Activated CD8-positive, alpha-beta memory T cell treated with anti-CD3 and anti-CD28 coated beads, Interleukin-2, amount 50 U/mL, for 24 hours (primary cell): Measurements from ENCODE around the gene NDUFS5.
"Not testable (repeated sequence)": the region's sequence is repeated elsewhere in the genome, so short reads cannot be mapped to it uniquely, and the experiment has no call there.

ENCODE experiments used
- DNase-seq: peaks from one replicate; pipeline ENCODE4 v3.0.0-alpha.2; 2020; ENCODE audit errors: extremely low read depth

The NDUFS5 gene

DNA sequence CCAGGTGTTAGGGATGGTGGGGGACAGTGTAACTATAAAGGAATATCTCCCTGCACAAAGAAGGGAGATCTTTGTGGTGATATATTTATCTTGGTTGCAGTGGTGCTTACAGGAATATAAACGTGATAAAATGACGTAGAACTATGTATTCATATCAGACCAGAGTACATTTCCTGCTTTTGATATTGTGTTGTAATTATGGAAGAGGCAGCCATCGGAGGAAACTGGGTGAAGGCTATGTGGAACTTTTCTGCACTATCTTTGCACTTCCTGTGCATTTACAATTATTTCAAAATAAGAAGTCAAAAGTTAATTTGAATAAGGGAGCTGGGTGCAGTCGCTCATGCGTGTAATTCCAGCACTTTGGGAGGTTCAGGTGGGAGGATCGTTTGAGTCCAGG lies 37.6 kb downstream of the NDUFS5 start:
- no peak for DNase-seq

DNA sequence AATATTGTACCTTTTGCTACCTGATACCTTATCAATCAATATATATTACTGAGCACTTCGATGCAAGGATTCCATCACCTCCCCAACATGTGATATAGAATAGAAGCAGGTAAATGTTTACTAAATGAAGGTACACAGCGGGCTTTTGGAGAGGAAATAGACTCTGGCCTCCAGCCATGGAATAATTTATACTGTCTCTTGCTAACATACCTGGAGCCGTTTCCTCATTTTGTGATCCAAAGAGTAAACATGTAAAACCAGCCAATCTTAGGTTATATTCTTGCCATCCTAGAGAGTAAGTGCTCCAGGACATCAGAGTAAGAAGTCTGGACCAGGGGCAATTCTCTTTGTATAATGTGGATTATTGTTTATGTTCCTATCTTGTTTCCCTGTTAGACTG lies 39.4 kb downstream of the NDUFS5 start:
- no peak for DNase-seq

DNA sequence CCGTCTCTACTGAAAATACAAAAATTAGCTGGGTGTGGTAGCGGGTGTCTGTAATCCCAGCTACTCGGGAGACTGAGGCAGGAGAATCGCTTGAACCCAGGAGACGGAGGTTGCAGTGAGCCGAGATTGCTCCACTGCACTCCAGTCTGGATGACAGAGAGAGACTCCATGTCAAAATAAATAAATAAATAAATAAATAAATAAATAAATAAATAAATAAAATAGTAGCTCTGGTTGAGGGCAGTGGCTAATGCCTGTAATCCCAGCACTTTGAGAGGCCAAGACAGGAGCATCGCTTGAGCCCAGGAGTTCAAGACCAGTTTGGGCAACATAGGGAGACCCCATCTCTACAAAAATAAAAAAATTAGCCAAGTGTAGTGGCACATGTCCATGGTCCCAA lies 42.1 kb downstream of the NDUFS5 start:
- DNase-seq = not testable (repeated sequence)

DNA sequence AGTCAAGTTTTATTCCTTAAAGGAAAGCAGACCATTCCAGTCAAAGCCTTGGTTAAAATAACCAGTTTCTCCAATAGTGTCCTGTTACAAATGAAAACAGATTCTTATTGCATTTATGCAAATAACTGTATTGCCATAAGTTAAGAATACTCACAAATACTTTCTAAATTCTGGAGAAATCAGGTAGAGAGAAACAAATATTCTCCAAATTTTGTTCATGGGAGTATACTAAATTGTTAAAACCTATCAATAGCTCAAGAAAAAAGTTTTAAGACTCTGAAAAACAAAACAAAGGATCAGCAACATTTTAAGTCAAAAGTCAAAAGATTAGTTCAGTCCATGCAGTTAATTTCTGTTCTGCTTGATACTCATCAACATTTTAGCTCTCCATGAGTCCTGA lies 45.4 kb downstream of the NDUFS5 start:
- DNase-seq = not testable (repeated sequence)

DNA sequence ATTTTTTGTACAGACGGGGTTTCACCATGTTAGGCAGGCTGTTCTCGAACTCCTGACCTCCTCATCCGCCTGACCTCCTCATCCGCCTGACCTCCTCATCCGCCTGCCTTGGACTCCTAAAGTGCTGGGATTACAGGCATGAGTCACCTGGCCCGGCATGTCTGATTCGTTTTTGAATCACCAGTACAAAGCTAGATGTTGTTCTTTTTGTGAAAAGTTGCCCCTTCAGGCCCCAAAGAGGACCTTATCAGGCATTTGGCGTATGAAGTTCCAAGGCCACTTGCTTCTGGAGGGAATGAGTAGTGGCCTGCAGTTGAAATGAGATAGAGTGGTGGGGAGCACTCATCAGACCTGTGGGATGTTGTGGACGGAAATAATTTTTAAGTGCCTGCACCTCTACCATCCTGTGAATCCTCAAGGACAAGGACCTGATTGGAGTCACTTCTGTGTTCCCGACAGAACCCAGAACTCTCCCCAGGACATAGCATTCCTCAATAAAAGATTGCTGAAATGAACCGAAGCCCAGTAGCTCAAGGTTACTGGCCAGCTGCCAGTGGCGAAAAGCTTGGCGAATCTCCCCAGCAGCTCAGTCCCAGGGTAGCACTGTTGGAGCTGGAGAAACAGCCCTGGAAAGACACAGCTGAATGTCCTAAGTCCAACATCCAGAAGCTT lies 50.1 kb downstream of the NDUFS5 start:
- DNase-seq = no peak

DNA sequence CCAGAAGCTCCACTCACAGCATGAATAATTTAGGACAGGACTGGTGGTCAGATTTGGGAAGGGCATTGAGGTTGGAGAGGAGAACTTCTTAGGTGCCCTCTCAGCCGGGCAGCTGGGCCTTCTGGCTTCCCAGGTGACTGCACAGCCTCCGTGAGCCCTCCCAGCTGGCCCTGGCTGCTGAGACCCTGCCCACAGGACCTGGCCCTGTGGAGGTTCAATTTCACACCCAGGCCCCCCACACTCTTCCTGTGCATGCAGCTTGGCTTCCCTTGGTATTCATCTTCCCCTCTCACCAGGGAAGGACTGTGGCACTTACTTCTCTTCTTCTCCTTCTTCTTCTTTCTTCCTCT lies 50.6 kb downstream of the NDUFS5 start:
- DNase-seq = no peak

DNA sequence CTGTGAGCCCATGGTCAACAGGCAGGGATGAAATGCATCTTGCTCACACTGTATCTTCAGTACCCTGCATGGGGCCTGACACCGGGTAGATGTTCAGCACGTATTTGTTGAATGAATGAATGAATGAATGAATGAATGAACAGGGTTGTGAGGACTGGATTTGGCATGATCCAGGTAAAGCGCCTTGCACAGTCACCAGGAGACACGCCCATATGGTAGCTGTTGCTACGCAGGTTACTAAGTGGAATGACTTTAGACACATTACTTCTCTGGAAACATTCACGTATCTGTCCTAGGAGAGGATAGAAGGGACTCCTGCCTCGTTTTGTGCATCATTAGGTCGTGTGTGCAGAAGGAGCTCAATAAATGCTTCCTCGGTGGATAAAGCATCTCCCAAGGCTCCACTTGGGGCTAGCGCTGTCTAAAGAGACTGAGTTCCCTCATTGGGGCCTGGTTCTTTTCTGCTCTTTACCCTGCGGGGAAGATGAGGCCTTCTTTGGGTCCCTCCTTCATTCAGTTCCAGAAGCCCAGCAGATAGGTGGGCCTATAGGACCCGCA lies 54.2 kb downstream of the NDUFS5 start:
- no peak for DNase-seq

DNA sequence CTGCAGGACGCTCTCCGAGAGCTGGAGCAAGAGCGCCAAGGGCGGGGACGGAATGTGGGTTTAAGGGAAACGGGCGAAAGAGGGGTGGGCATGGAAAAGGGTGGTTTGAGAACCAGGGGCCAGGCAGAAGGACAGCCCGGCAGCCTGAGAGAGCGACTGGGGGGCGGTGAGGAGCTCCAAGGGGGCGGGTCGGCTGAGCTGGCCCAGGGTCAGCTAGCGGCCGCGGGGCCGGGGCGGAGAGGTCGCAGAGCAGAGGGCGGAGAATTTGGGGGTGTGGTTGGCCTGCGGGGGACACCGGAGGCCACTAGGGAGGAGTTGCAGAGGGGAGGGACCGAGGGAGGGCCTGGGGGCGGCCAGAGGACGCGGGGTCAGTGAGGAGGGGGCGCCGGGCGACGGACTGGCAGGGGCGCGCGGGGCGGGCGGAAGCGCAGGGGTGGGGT lies 54.7 kb downstream of the NDUFS5 start:
- DNase-seq = no peak

DNA sequence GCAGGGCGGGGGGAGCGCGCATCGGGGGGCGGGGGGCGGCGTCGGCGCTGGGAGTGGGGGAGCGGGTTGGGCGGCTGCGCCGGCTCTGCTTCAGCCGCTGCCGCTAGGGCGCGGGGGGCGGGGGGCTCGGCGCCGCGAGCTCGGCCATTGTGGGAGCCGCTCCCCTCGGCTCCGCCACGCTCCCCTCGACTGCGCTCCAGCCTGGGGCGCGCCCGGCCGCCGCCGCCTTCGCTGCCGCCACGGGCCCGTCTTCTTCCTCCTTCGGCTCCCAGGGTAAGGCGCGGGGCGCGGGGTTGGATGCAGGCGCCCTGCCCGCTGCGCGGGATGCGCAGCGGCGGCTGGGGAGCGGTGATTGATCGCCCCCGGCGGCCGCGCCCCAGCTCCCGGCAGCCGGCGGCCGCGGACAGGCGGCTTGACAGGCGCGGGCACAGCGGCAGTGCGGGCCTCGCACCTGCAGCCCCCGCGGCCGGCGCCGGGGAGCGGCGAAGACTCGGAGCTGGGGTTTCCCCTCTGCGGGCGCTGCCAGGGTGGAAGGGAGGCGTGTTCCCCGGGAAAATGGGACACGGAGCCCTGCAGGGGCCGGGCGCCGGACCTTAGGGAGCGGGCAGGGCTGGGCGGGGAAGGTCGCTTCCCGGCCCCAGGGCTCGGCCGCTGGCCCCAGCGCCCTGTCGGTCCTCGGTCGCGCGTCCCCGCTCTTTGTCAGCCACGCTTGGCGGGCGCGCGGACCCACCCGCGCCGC lies 55.3 kb downstream of the NDUFS5 start:
- no peak for DNase-seq

DNA sequence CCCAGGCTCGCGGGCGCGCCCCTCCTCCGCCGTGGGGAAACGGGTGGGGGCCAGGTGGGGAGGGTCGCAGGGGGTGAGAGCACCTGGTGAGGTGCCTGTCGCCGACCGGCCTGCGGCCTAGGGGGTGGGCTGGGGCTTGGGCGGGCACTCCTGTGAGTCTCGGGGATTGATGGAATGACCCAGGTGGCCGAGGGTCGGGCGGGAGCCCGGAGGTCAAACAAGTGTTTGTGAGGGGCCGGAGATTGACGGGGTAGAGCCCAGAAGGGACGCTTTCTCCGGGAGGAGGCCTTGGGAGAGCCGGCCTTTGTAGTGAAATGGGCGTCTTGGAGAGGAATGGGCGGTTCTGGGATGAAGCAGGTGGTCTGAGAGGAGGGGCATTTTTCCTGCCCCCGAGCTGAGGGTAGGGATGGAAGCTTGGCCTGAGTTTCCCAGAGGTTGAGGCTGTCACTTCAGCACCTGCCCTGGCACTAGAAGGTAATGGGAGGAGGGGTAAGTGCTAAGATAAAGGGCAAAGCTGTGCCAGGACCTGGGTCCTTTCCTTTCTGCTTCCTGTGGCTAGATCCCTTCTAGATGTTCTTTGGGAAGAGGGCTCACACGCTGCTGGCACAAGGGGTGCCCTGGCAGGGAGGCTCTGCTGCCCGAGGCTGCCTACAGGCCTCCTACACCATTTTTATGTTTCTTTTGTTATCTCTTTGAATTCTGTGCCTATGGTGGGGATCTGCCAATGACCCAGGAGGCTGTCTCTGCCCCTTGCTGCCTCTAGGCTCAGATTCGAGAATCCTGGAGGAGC lies 56.1 kb downstream of the NDUFS5 start:
- DNase-seq = no peak

DNA sequence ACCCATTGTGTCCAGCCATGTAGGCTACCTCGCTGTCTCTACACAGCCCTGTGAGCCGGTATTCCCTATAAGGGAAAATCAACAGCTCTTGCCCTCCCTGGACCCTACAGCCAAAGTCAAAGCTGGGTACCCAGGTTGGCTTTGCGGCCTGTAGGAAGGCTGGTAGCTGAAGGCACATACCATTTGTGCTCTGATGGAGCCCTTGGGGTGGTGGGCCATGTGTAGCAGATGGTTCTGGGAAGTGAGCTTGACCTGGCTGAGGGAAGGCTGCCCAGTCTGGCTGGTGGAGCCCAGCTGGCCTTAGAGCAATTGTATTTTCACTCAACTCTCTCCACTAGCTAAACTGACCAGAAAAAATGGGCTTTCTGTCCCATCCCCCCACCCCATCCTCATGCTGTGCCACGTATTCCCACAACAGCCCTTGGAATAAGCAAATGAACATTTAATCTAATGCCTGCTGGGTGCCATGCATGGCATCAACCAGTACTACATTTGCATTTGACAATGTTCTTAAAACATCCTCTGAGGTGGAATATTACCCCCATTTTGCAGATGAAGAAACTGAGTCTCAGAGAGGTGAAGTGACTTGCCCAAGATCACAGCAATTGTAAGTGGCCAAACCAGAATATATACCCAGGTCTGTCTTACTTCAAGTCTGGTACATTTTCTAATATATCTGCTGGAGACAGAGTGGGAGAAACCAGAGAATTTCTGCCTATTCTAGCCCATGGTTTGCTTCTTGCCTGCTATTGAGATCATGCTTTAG lies 56.8 kb downstream of the NDUFS5 start:
- no peak for DNase-seq

DNA sequence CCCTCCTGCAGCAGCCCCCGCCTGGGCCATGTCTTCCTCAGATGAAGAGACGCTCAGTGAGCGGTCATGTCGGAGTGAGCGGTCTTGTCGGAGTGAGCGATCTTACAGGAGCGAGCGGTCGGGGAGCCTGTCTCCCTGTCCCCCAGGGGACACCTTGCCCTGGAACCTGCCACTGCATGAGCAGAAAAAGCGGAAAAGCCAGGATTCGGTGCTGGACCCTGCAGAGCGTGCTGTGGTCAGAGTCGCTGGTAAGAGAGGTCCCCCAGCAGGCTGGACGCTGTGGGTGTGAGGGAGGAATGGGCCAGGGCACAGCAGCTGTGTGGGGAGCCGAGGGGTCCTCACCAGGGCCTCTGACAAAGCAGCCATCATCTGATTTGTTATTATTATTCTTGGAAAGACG lies 58.0 kb downstream of the NDUFS5 start:
- DNase-seq = no peak
